DOHH2 (cell line): ENCODE results near the gene ANP32A.

Source experiments
- EZH2phosphoT487 ChIP-seq: fragments of 200-600 bp; sonication (generic); IDR thresholded peaks from 2 replicates; pipeline ENCODE4 v1.6.1; 2017; ENCODE audit warnings: borderline replicate concordance, mild to moderate bottlenecking, antibody characterized with exemption, low read length, moderate library complexity, mixed read lengths
- TF ChIP-seq, protein P1 (sequence below): fragments of 200-600 bp; sonication (generic); IDR thresholded peaks from one replicate; pipeline ENCODE4 v1.5.1; 2014; ENCODE audit warnings: antibody characterized with exemption, mild to moderate bottlenecking, low read depth, low read length; ENCODE audit not compliant: poor library complexity, severe bottlenecking

DNA sequence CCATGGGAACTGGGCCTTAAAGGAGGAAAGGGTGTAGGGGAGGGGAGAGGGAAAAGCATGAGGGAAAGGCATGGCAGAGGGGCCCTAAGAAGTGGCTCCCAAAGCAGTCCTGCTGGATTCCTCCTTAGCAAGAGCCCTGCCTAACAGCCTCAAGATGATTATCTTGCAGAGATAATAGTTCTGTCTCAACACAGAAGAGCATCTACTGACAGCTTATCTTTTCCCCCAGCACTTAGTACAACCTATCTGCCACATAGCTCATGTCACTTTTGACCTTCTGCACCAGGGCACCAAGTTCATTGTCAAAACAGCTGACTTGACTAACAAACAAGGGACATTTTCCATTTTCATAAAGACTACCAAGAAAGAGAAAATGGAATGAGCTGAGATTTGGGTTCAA, 86.3 kb downstream of the ANP32A start:
- TF ChIP-seq, protein P1, sequence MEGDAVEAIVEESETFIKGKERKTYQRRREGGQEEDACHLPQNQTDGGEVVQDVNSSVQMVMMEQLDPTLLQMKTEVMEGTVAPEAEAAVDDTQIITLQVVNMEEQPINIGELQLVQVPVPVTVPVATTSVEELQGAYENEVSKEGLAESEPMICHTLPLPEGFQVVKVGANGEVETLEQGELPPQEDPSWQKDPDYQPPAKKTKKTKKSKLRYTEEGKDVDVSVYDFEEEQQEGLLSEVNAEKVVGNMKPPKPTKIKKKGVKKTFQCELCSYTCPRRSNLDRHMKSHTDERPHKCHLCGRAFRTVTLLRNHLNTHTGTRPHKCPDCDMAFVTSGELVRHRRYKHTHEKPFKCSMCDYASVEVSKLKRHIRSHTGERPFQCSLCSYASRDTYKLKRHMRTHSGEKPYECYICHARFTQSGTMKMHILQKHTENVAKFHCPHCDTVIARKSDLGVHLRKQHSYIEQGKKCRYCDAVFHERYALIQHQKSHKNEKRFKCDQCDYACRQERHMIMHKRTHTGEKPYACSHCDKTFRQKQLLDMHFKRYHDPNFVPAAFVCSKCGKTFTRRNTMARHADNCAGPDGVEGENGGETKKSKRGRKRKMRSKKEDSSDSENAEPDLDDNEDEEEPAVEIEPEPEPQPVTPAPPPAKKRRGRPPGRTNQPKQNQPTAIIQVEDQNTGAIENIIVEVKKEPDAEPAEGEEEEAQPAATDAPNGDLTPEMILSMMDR, result no peak
- TF ChIP-seq EZH2phosphoT487, result no peak
